Progenitor cell of endocrine pancreas (in vitro differentiated cells): ENCODE data around the gene B3GNT9. TPM values are rescaled to one million over a fixed set of nuclear protein-coding genes. Genes with fewer than 3 reads are reported as not detected.
A peak's percentile ranks its signal among the peaks of the same experiment; 100 is the strongest.

ENCODE experiments used
- DNase-seq: peaks from one replicate; pipeline ENCODE4 v3.0.0; 2021; ENCODE audit warnings: low spot score; ENCODE audit not compliant: unreplicated experiment
- H3K27ac Mint-ChIP-seq: 2 replicates; pipeline ENCODE4 v1.8.0; 2021; ENCODE audit warnings: mild to moderate bottlenecking, moderate library complexity, mixed read lengths
- H3K27me3 Mint-ChIP-seq: 2 replicates; pipeline ENCODE4 v1.8.0; 2021; ENCODE audit warnings: mixed read lengths
- H3K36me3 Mint-ChIP-seq: 2 replicates; pipeline ENCODE4 v1.8.0; 2022; ENCODE audit warnings: mixed read lengths; ENCODE audit not compliant: insufficient read depth
- H3K4me1 Mint-ChIP-seq: 2 replicates; pipeline ENCODE4 v1.8.0; 2021; ENCODE audit warnings: low read depth, mixed read lengths
- H3K4me3 Mint-ChIP-seq: 2 replicates; pipeline ENCODE4 v1.8.0; 2021; ENCODE audit warnings: low read depth, mild to moderate bottlenecking, moderate library complexity, mixed read lengths
- H3K9me3 Mint-ChIP-seq: 2 replicates; pipeline ENCODE4 v1.8.0; 2021; ENCODE audit warnings: low read depth, mixed read lengths
- CTCF ChIP-seq: fragments of 200-600 bp; sonication (generic); IDR thresholded peaks from one replicate; pipeline ENCODE4 v1.5.0; 2021; ENCODE audit warnings: antibody characterized with exemption, mild to moderate bottlenecking; ENCODE audit not compliant: unreplicated experiment
- total RNA-seq: library from RNA; stranded (reverse); gene quantifications from 2 replicates; pipeline ENCODE4 v1.2.1, GENCODE V29; 2021

Gene B3GNT9
- total RNA-seq, 1 donor from 2014 or later: 5.1 TPM

DNA sequence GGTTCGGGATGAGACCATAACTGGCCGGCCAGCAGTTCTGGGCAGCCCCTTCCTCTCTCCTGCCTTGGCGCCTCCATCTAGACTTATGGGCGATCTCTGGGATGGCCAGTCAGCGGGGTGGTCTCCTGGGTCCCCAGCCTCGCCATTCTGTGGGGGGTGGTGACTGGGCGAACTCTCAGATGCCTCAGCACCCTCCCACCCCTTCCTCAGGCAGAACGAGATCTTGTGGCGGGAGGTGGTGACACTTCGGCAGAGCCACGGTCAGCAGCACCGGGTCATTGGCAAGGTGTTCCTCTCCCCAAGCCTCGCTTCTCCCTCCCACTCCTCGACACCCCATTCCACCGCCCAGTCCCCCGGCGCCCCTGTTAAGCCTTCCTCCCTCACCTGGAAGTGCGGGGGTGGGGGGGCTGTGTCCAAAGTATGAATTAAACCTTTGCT, 15.3 kb upstream of the B3GNT9 start:
- Mint-ChIP-seq H3K4me3 (no peak overlapping the region), H3K9me3 (no peaks in the 10 kb centered on the region), H3K4me1 (peaks cover 9% of the 10 kb centered on the region), H3K36me3 (no peaks in the 10 kb centered on the region), H3K27ac (no peak overlapping the region), H3K27me3 (peaks cover 78% of the 10 kb centered on the region)
- DNase-seq: no peak
- no peak for TF ChIP-seq CTCF

DNA sequence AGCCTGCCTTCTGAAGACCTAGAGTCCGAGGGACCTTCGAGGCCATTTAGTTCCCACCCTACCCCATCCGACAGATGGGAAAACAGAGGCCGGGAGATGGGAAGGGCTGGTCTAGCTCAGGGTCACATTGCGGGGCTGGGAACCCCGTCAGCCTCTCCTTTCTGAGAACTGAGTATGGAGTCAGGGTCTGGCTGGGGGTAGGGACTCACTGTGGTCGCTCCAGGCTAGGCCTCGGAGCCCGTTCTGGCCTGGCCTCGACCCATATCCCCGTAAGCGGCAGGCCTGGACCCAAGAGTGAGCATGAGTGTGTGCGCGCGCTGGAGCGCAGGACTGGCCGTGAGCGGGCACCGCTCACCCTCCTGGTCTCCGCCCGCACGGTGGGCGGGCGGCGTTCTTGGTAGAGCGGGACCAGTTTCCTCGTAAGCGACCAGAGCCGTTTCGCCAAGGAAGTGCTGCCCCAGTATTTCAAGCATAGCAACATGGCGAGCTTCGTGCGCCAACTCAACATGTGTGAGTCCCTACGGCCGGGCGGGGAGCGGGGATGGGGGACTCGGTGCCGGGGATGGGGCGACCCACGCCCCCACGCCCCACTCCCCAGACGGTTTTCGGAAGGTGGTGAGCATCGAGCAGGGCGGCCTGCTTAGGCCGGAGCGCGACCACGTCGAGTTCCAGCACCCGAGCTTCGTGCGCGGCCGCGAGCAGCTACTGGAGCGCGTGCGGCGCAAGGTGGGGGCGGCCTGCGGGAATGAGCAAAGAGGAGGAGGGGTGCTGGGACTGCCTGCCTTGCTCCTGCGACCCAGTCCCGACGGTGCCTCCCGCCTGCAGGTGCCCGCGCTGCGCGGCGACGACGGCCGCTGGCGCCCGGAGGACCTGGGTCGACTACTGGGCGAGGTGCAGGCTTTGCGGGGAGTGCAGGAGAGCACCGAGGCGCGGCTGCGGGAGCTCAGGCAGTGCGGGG, 14.6 kb upstream of the B3GNT9 start:
- Mint-ChIP-seq H3K27me3 (peaks cover 81% of the 10 kb centered on the region), H3K4me3 (no peak overlapping the region), H3K36me3 (no peaks in the 10 kb centered on the region), H3K27ac (no peak overlapping the region), H3K4me1 (peaks cover 6% of the 10 kb centered on the region), H3K9me3 (no peaks in the 10 kb centered on the region)
- DNase-seq: no peak
- no peak for TF ChIP-seq CTCF

DNA sequence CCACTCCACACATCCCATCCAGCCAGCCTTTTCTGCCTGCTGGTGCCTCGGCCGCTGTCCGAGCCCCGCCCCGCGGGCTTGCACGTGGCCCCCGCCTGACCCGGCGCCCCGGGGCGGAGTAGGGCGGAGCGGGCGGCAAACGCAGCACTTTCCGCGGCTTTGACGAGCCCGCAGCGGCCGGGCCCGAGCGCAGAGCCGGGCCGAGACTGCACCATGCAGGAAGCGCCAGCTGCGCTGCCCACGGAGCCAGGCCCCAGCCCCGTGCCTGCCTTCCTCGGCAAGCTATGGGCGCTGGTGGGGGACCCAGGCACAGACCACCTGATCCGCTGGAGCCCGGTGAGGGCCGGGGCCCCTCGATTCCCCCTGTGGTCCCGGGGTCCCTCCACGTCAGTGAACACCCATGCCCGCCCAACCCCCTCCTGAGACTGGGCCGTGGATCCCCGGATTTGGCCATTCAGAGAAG, 13.8 kb upstream of the B3GNT9 start, which contains the start of gene HSF4:
TSS of gene HSF4 (plus strand) at position 147 of the 463 bp plus-strand sequence. CDS start at position 214, 67 bp downstream.
- H3K27me3 Mint-ChIP-seq: peaks cover 80% of the 10 kb centered on the region
- H3K36me3 Mint-ChIP-seq: no peaks in the 10 kb centered on the region
- H3K27ac Mint-ChIP-seq: no peak within 1 kb of the TSS
- no peaks in the 10 kb centered on the region for H3K9me3 Mint-ChIP-seq
- DNase-seq: no peak
- H3K4me3 Mint-ChIP-seq: peak within 1 kb of the TSS; percentile 31
- peaks cover 2% of the 10 kb centered on the region for H3K4me1 Mint-ChIP-seq
- TF ChIP-seq CTCF: no peak

GRCh38 chr16:67163999-67164558, 13.3 kb upstream of the B3GNT9 start:
- no peak overlapping the region for H3K27ac Mint-ChIP-seq
- peaks cover 2% of the 10 kb centered on the region for H3K4me1 Mint-ChIP-seq
- no peak for DNase-seq
- H3K27me3 Mint-ChIP-seq: peaks cover 80% of the 10 kb centered on the region
- H3K36me3 Mint-ChIP-seq: no peaks in the 10 kb centered on the region
- H3K9me3 Mint-ChIP-seq: no peaks in the 10 kb centered on the region
- peak overlapping the region; percentile 31 for H3K4me3 Mint-ChIP-seq
- TF ChIP-seq CTCF: no peak

GRCh38 chr16:67163164-67163998, 12.6 kb upstream of the B3GNT9 start:
- no peak for DNase-seq
- no peak for TF ChIP-seq CTCF
- Mint-ChIP-seq H3K36me3 (no peaks in the 10 kb centered on the region), H3K9me3 (no peaks in the 10 kb centered on the region), H3K27me3 (peaks cover 80% of the 10 kb centered on the region), H3K4me1 (peaks cover 2% of the 10 kb centered on the region), H3K4me3 (peak overlapping the region; percentile 31), H3K27ac (no peak overlapping the region)
